Activated CD8-positive, alpha-beta memory T cell treated with anti-CD3 and anti-CD28 coated beads, Interleukin-2, amount 50 U/mL, for 1 hour (primary cell): ENCODE measurements around the gene POLE.
"Not testable (repeated sequence)": the region's sequence is repeated elsewhere in the genome, so short reads cannot be mapped to it uniquely, and the experiment has no call there.

ENCODE experiments used
- DNase-seq: peaks from one replicate; pipeline ENCODE4 v3.0.0-alpha.2; 2020; ENCODE audit errors: extremely low read depth

The POLE gene

GRCh38 chr12:132719141-132719953, 32.2 kb upstream of the POLE start:
- no peak for DNase-seq

- no peak for DNase-seq
Measured at GRCh38 chr12:132718644-132719043, 31.5 kb upstream of the POLE start.

- no peak for DNase-seq
Measured at GRCh38 chr12:132717531-132718387, 30.6 kb upstream of the POLE start.

- no peak for DNase-seq
Measured at GRCh38 chr12:132717011-132717410, 29.9 kb upstream of the POLE start.

GRCh38 chr12:132716356-132716755, 29.2 kb upstream of the POLE start:
- DNase-seq, result no peak

GRCh38 chr12:132715874-132716273, 28.7 kb upstream of the POLE start:
- no peak for DNase-seq

- no peak for DNase-seq
Measured at GRCh38 chr12:132713123-132713522, 26.0 kb upstream of the POLE start.

GRCh38 chr12:132711080-132711843, 24.1 kb upstream of the POLE start:
- no peak for DNase-seq

- peak; percentile 69 for DNase-seq
Measured at GRCh38 chr12:132710405-132711079, 23.4 kb upstream of the POLE start, which contains the start of gene PGAM5. Gene PGAM5 (plus strand): TSS chr12:132710842. CDS start chr12:132710877, 35 bp downstream.

GRCh38 chr12:132710043-132710404, 22.9 kb upstream of the POLE start:
- DNase-seq, result no peak

GRCh38 chr12:132708150-132708549, 21.0 kb upstream of the POLE start:
- DNase-seq, result no peak

GRCh38 chr12:132707241-132707640, 20.1 kb upstream of the POLE start:
- DNase-seq, result no peak

GRCh38 chr12:132703641-132704040, 16.5 kb upstream of the POLE start:
- DNase-seq, result no peak

GRCh38 chr12:132702640-132703039, 15.5 kb upstream of the POLE start:
- no peak for DNase-seq

- DNase-seq, result no peak
Measured at GRCh38 chr12:132700212-132700822, 13.2 kb upstream of the POLE start.

- DNase-seq, result no peak
Measured at GRCh38 chr12:132698341-132698740, 11.2 kb upstream of the POLE start.

- DNase-seq, result no peak
Measured at GRCh38 chr12:132695431-132695830, 8.3 kb upstream of the POLE start.

GRCh38 chr12:132694888-132695287, 7.7 kb upstream of the POLE start:
- not testable (repeated sequence) for DNase-seq

- not testable (repeated sequence) for DNase-seq
Measured at GRCh38 chr12:132692030-132692429, 4.9 kb upstream of the POLE start.

- no peak for DNase-seq
Measured at GRCh38 chr12:132690112-132690511, 3.0 kb upstream of the POLE start.

GRCh38 chr12:132689227-132689626, 2.1 kb upstream of the POLE start:
- no peak for DNase-seq
